Measurements from ENCODE around the gene ZFYVE27. TPM values are rescaled to one million over a fixed set of nuclear protein-coding genes. Genes with fewer than 3 reads are reported as not detected.

Gene ZFYVE27
- total RNA-seq, 2 experiments from 2014 or later: 23.9 to 31.9 TPM

DNA sequence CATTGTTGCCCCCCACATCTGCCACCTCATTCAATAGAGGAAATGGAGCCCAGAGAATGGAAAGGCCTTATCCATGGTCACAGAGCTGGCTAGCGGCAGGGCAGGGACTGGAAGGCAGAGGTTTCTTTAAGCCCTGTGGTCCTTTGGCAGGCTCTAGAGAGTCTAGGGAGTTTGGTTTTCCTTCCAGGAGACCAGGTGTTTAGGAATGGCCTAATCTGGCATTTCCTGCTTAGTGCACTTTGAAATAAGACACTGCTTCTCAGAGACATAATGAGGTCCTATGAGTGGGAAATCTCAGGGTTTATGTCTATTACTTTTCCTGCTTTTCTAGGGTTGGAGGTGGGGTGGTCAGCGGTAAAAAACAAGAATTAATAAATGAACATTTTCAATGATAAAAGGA is 17.3 kb upstream of the ZFYVE27 start:
- no peak overlapping the region for H3K4me3 Mint-ChIP-seq
- ChIA-PET CTCF (interaction anchor here (0.9 to 3.4 kb wide), 4 partner anchors 10 to 149 kb away, joined by 3 to 13 read pairs (median 4); no protein-coding TSS in a partner anchor), POLR2A (no interaction called here)
- H3K27ac Mint-ChIP-seq: no peak overlapping the region
- no peaks in the 10 kb centered on the region for H3K36me3 Mint-ChIP-seq (ENCODE audit: low read depth)
- no peak for DNase-seq
- peaks cover 4% of the 10 kb centered on the region for H3K4me1 Mint-ChIP-seq
- H3K27me3 Mint-ChIP-seq: peaks cover 19% of the 10 kb centered on the region
- H3K9me3 Mint-ChIP-seq: no peaks in the 10 kb centered on the region

DNA sequence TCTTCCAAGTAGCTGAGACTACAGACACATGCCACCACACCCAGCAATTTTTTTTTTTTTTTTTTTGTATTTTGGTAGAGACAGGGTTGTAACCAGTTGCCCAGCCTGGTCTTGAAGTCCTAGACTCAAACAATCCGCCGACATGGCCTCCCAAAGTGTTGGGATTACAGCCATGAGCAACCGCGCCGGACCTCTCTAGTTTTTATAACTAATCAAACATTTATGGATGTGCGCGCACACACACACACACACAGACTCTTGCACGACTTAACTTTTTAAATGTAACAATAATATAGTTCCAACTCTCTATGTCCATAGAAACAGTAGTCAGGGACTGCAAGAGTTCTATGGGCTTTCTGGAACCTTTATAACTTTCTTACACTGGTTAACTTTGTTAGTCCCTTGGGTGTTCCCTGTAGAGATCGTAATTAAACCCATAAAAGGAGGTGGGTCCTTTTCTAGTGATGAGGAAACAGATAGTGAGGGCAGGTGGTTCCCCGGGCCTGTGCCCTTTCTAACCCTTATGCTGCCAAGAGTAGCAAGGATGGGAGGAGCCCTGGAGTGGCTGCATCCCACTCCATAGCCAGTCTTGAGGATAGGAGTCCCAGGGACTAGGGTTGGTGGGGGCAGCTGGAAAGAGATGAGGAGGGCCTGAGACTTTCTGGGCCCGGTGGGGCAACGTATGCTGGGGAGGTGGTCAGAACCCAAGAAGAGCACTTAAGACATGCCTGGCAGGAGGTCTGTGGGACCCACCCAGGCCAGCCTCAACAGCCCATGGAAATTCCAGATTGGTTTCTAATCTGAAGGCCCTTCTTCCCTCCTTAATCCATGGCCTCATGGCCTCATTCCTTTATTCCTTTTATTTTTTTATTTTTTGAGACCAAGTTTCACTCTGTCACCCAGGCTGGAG is 14.8 kb upstream of the ZFYVE27 start:
- Mint-ChIP-seq H3K9me3 (no peaks in the 10 kb centered on the region), H3K27ac (no peak overlapping the region), H3K36me3 (ENCODE audit: low read depth) (no peaks in the 10 kb centered on the region), H3K4me3 (no peak overlapping the region), H3K4me1 (no peaks in the 10 kb centered on the region), H3K27me3 (peaks cover 11% of the 10 kb centered on the region)
- ChIA-PET CTCF (interaction anchor here (1.1 kb wide), 1 partner anchor 34 kb away, joined by 3 read pairs; no protein-coding TSS in a partner anchor), POLR2A (no interaction called here)
- DNase-seq: no peak

DNA sequence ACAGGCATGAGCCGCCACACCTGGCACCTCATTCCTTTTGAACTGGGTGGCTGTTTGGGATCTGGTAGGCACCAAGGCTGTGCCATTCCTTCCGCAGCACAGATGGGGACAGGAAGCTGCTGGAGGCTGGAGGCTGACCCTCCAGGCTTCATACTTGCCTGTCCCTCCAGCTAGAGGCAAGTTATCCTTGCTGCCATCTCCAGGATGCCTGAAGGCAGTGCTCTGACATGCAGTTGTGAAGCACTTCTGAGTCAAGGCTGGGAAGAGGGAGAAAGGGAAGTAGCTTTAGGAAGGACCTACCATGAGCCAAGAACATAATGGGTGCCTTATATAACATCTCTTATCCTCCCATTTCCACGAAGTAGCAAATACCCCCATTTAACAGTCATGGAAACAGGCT is 13.9 kb upstream of the ZFYVE27 start:
- no peaks in the 10 kb centered on the region for H3K4me1 Mint-ChIP-seq
- CTCF ChIA-PET: interaction anchor here (1.0 to 4.5 kb wide), 3 partner anchors 10 to 37 kb away, joined by 3 to 19 read pairs (median 3); partner anchors contain the start of gene MARVELD1
- H3K4me3 Mint-ChIP-seq: no peak overlapping the region
- H3K36me3 Mint-ChIP-seq (ENCODE audit: low read depth): no peaks in the 10 kb centered on the region
- no peak overlapping the region for H3K27ac Mint-ChIP-seq
- POLR2A ChIA-PET: no interaction called here
- no peak for DNase-seq
- H3K27me3 Mint-ChIP-seq: peaks cover 11% of the 10 kb centered on the region
- H3K9me3 Mint-ChIP-seq: no peaks in the 10 kb centered on the region

DNA sequence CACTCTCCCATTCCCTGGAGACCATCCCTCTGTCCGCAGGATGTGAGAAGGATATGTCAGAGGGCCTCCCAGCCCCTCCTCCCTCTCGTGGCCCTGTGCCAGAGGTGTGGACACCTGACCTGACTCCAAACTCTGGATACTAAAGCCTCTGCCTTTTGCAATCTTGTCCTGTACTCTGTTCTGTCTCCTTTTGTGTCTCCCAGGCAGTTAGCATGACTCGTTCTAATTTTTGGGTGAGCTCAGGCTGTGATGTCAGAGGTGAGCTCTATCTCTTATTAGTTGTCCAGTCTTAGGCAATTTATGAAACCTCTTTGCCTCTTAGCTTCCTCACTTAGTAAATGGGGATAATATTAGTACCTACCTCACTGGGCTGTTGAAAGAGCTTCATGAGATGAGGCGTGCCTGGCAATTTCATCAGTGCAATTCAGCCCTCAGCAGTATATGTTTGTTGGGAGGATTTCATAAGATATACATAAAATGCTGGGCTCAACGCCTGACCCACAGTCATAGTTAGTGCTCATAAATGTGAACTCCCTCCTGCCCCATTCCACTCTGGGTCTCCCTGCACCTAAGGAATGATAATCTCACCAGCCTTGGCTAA is 12.5 kb upstream of the ZFYVE27 start:
- H3K9me3 Mint-ChIP-seq: no peaks in the 10 kb centered on the region
- H3K36me3 Mint-ChIP-seq (ENCODE audit: low read depth): no peaks in the 10 kb centered on the region
- no peak overlapping the region for H3K27ac Mint-ChIP-seq

DNA sequence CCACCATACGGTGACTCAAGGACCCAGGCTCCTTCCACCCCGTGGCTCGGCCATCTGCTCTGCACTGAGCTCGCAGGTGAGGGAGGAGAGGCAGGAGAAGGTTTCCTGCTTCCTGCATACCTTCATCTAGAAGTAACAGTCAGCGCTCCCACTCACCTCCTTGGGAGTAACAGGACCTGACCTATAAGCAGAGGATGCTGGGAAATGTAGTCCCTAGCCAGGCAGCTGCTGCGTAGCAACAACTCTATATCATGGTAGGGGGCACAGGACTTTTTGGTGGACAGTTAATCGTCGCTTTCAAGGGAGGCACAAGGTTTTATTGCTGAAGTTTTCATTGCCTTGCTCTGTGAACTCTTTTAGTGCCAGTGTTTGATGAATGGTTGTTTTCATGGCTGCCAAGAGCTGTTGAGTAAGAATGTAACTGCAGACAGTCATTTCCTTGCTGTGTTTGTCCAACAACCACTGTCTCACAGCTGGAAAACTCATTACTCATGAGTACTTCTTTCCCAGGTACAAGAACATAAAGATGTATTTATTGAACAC is 10.2 kb upstream of the ZFYVE27 start:
- ChIA-PET POLR2A (no interaction called here), CTCF (interaction anchor here (0.6 to 4.5 kb wide), 9 partner anchors 10 to 542 kb away, joined by 3 to 19 read pairs (median 4); partner anchors contain the start of genes MARVELD1 and ZFYVE27)
- DNase-seq: no peak
- Mint-ChIP-seq H3K27me3 (peaks cover 12% of the 10 kb centered on the region), H3K4me3 (no peak overlapping the region), H3K4me1 (peaks cover 2% of the 10 kb centered on the region), H3K27ac (no peak overlapping the region), H3K9me3 (no peaks in the 10 kb centered on the region), H3K36me3 (ENCODE audit: low read depth) (no peaks in the 10 kb centered on the region)

More for the DNA sequence above, 12.5 kb upstream of the ZFYVE27 start:
- ChIA-PET POLR2A (no interaction called here), CTCF (interaction anchor here (0.8 to 4.5 kb wide), 7 partner anchors 11 to 152 kb away, joined by 3 to 19 read pairs (median 5); partner anchors contain the start of genes ANKRD2, AVPI1 and MARVELD1)
- Mint-ChIP-seq H3K4me3 (no peak overlapping the region), H3K4me1 (peaks cover 2% of the 10 kb centered on the region), H3K27me3 (peaks cover 11% of the 10 kb centered on the region)
- no peak for DNase-seq

DNA sequence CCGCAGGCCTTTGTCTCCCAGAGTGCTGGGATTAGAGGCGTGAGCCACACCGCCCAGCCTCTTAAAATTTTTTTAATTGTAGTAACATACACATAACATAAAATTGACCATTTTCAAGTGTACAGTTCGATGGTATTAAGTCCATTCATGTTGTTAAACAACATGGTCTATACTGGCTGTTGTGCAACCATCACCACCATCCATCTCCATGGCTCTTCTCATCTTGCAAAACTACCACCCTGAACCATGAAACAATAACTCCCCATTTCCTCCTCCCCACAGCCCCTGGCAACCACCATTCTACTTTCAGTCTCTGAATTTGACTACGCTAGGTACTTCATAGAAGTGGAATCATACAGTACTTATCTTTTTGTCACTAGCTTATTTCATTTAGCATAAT is 7.9 kb upstream of the ZFYVE27 start:
- H3K4me3 Mint-ChIP-seq: no peak overlapping the region
- peaks cover 2% of the 10 kb centered on the region for H3K4me1 Mint-ChIP-seq
- peaks cover 10% of the 10 kb centered on the region for H3K27me3 Mint-ChIP-seq
- DNase-seq: no peak
- no peak overlapping the region for H3K27ac Mint-ChIP-seq
- no peaks in the 10 kb centered on the region for H3K36me3 Mint-ChIP-seq (ENCODE audit: low read depth)
- H3K9me3 Mint-ChIP-seq: no peaks in the 10 kb centered on the region
- ChIA-PET POLR2A (no interaction called here), CTCF (no interaction called here)

DNA sequence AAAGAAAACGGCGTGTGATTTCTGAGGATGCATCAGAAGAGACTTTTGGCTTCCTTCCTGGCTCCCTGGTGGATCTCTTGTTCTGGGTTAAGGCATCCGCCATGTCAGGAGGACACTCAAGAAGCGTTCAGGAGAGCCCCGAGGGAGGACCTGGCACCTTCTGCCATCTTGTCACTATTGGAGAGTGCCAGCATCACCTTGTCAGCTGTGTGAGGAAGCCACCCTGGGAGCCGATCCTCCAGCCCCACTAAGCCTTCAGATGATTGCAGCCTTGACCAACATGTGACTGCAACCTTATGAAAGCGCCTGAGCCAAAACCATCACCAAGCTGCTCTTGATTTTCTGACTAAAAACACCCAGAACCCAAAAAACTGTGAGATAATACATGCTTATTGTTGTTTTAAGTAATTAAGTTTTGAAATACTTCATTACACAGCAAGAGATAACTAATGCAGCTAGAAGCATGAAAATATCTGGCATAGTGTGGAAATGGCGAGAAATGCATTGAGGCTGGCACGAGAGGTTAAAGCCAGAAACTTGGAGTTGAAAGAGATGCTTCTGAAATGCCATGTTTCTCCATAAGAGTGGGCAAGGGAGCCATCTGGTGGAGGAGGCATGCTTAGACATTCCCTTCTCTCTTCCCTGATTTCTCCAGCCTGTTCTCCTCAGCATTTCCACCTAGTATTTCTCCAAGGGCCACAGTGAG is 5.4 kb upstream of the ZFYVE27 start:
- Mint-ChIP-seq H3K27ac (no peak overlapping the region), H3K36me3 (ENCODE audit: low read depth) (peaks cover 3% of the 10 kb centered on the region), H3K4me3 (no peak overlapping the region), H3K4me1 (peaks cover 7% of the 10 kb centered on the region), H3K27me3 (peaks cover 4% of the 10 kb centered on the region), H3K9me3 (peaks cover 3% of the 10 kb centered on the region)
- POLR2A ChIA-PET: no interaction called here
- peak; percentile 62 for DNase-seq
- CTCF ChIA-PET: interaction anchor here (0.6 to 1.7 kb wide), 6 partner anchors 13 to 48 kb away, joined by 3 to 4 read pairs (median 4); partner anchors contain the start of gene AVPI1

DNA sequence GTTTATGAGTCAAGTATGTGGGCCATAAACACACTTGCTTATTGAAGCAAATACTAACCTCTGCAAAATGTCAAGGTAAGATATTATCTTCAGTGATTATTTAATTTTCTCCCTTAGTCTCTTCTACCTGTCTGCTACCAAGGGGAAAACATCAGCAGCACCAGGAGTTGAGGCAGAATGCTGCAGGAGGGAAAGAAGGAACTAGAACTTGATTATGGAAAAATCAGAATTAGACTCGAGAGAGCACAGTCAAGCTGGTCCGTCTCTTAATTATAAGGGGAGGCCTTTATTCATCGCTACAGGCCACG is 4.9 kb upstream of the ZFYVE27 start:
- H3K27ac Mint-ChIP-seq: no peak overlapping the region
- no peak for DNase-seq
- peaks cover 3% of the 10 kb centered on the region for H3K36me3 Mint-ChIP-seq (ENCODE audit: low read depth)
- no peak overlapping the region for H3K4me3 Mint-ChIP-seq
- POLR2A ChIA-PET: no interaction called here
- peaks cover 3% of the 10 kb centered on the region for H3K9me3 Mint-ChIP-seq
- peaks cover 12% of the 10 kb centered on the region for H3K4me1 Mint-ChIP-seq
- H3K27me3 Mint-ChIP-seq: peaks cover 4% of the 10 kb centered on the region
- CTCF ChIA-PET: interaction anchor here (0.6 to 1.9 kb wide), 5 partner anchors 14 to 156 kb away, joined by 3 to 5 read pairs (median 4); no protein-coding TSS in a partner anchor

DNA sequence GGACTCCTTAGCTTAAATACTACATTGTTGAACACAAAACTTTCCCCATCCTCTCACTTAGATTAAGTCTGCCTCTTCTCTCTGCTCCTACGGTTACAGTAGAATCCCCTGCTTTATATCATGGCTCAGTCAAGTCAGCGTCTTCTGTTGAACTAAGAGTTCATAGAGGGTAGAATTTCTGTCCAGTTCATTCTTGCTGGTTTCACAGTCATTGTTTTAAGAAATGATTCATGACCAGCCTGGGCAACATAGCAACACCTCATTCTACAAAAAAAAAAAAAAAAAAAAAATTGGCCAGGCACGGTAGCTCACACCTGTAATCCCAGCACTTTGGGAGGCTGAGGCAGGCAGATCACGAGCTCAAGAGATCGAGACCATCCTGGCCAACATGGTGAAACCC is 3.7 kb upstream of the ZFYVE27 start:
- no peak overlapping the region for H3K27ac Mint-ChIP-seq
- POLR2A ChIA-PET: interaction anchor here (0.6 kb wide), 1 partner anchor 13 kb away, joined by 9 read pairs; no protein-coding TSS in a partner anchor

DNA sequence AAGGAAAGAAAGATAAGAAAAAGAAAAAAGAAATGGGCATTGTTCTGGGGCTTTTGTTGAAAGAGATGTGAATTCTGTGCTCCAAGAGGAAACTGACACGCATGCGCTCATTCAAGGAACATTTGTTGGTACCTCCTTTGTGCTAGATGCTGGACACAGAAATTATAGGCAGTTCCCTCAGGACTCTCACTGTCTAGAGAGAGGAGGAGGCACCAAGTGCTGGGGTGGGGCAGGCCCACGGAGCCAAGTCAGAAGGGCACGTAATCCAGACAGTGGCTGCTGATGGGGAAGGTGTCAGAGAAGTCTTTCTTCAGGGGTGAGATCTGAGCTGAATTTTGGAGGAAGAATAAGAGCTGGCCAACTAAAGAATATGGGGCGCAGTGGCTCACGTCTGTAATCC is 2.9 kb upstream of the ZFYVE27 start:
- DNase-seq: no peak
- H3K27me3 Mint-ChIP-seq: peaks cover 3% of the 10 kb centered on the region
- peaks cover 7% of the 10 kb centered on the region for H3K36me3 Mint-ChIP-seq (ENCODE audit: low read depth)
- peaks cover 26% of the 10 kb centered on the region for H3K4me1 Mint-ChIP-seq
- peaks cover 3% of the 10 kb centered on the region for H3K9me3 Mint-ChIP-seq
- ChIA-PET POLR2A (no interaction called here), CTCF (interaction anchor here (0.9 to 4.1 kb wide), 6 partner anchors 17 to 60 kb away, joined by 3 to 12 read pairs (median 4); partner anchors contain the start of gene MARVELD1)
- no peak overlapping the region for H3K4me3 Mint-ChIP-seq
- H3K27ac Mint-ChIP-seq: no peak overlapping the region

More for the DNA sequence above, 3.7 kb upstream of the ZFYVE27 start:
- Mint-ChIP-seq H3K36me3 (ENCODE audit: low read depth) (peaks cover 7% of the 10 kb centered on the region), H3K4me3 (no peak overlapping the region), H3K9me3 (peaks cover 3% of the 10 kb centered on the region), H3K4me1 (peaks cover 21% of the 10 kb centered on the region), H3K27me3 (peaks cover 4% of the 10 kb centered on the region)
- CTCF ChIA-PET: interaction anchor here (0.9 to 4.1 kb wide), 5 partner anchors 16 to 59 kb away, joined by 3 to 12 read pairs (median 4); partner anchors contain the start of gene MARVELD1
- no peak for DNase-seq

DNA sequence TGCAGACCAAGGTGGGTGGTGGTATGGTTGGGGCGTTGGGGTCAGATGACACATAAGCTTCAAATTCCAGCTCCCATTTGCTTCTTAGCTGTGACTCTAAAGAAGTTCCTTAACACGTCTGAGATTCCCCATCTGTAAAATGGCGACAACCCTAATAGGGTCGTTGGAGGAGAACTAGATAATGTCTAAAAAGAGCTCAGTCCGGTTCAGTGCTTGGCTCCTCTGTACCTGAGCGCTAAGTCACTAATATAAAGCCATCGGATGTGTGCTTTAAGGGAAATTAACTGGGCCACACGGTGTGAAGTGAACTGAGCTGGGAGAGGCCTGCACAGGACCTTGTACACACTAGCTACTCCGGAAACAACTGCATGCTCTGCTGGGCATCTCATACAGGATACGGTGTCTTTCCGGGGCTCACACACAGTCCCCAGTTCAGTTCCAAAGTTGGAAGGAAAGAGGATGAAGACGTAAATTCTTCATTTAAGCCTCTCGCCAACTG is 476 bp upstream of the ZFYVE27 start:
- POLR2A ChIA-PET: no interaction called here
- Mint-ChIP-seq H3K36me3 (ENCODE audit: low read depth) (peaks cover 27% of the 10 kb centered on the region), H3K9me3 (peaks cover 3% of the 10 kb centered on the region), H3K4me1 (peaks cover 42% of the 10 kb centered on the region), H3K27ac (peak overlapping the region; percentile 96), H3K27me3 (no peaks in the 10 kb centered on the region), H3K4me3 (peak overlapping the region; percentile 92)
- no peak for DNase-seq
- CTCF ChIA-PET: interaction anchor here (0.7 to 4.1 kb wide), 12 partner anchors 9 to 59 kb away, joined by 3 to 20 read pairs (median 4); partner anchors contain the start of genes AVPI1 and MARVELD1

DNA sequence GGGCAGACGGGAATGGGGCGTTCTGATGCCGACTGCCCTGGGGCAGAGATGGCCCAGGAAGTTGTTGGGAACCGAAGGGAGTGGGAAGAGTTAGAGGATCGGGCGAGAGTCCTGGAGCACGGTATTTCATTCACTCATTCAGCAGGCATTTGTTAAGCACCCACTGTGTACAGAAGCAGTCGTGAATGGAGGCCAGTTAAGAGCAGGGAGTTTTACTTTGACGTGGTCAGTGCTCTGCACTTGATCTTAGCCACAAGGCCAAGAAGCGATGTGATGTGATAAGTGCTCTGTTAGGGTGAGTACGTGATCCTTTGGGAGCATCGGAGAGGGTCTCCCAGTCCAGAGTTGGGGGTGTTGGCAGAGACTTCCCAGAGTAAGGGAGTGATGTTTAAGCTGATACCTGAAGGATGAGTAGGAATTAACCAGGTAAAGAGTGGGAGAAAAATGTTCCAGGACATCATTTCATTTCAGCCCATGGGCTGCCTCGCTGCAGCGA is 890 bp downstream of the ZFYVE27 start:
- POLR2A ChIA-PET: no interaction called here
- Mint-ChIP-seq H3K4me3 (peak overlapping the region; percentile 92), H3K27ac (peak overlapping the region; percentile 96), H3K9me3 (peaks cover 3% of the 10 kb centered on the region), H3K36me3 (ENCODE audit: low read depth) (peaks cover 31% of the 10 kb centered on the region), H3K27me3 (no peaks in the 10 kb centered on the region), H3K4me1 (peaks cover 46% of the 10 kb centered on the region)
- CTCF ChIA-PET: interaction anchor here (0.6 to 1.3 kb wide), 2 partner anchors 55 to 84 kb away, joined by 3 to 4 read pairs; no protein-coding TSS in a partner anchor
- DNase-seq: no peak

Measured in activated CD4-positive, alpha-beta T cell treated with anti-CD3 and anti-CD28 coated beads, Interleukin-2, amount 10 ng/mL, durations not matched to agents 7 days and 5 days (primary cell).